HG03139 (cell line): ENCODE measurements around the gene IFNK.
A peak's percentile ranks its signal among the peaks of the same experiment; 100 is the strongest.

Experiments
- ATAC-seq: cut with Tn5 transposase; IDR thresholded peaks from one replicate; pipeline ENCODE4 v1.9.1; 2021; ENCODE audit not compliant: unreplicated experiment

IFNK gene

DNA sequence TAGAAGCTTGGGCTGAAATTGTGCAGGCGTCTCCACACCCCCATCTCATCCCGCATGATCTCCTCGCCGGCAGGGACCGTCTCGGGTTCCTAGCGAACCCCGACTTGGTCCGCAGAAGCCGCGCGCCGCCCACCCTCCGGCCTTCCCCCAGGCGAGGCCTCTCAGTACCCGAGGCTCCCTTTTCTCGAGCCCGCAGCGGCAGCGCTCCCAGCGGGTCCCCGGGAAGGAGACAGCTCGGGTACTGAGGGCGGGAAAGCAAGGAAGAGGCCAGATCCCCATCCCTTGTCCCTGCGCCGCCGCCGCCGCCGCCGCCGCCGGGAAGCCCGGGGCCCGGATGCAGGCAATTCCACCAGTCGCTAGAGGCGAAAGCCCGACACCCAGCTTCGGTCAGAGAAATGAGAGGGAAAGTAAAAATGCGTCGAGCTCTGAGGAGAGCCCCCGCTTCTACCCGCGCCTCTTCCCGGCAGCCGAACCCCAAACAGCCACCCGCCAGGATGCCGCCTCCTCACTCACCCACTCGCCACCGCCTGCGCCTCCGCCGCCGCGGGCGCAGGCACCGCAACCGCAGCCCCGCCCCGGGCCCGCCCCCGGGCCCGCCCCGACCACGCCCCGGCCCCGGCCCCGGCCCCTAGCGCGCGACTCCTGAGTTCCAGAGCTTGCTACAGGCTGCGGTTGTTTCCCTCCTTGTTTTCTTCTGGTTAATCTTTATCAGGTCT is 49.0 kb downstream of the IFNK start, which contains the start of gene C9orf72:
Gene C9orf72, minus strand, starts transcription at position 564 of the 716 bp plus-strand sequence. CDS start 6,361 bp downstream, outside the sequence.
- ATAC-seq, result peak; percentile 57

DNA sequence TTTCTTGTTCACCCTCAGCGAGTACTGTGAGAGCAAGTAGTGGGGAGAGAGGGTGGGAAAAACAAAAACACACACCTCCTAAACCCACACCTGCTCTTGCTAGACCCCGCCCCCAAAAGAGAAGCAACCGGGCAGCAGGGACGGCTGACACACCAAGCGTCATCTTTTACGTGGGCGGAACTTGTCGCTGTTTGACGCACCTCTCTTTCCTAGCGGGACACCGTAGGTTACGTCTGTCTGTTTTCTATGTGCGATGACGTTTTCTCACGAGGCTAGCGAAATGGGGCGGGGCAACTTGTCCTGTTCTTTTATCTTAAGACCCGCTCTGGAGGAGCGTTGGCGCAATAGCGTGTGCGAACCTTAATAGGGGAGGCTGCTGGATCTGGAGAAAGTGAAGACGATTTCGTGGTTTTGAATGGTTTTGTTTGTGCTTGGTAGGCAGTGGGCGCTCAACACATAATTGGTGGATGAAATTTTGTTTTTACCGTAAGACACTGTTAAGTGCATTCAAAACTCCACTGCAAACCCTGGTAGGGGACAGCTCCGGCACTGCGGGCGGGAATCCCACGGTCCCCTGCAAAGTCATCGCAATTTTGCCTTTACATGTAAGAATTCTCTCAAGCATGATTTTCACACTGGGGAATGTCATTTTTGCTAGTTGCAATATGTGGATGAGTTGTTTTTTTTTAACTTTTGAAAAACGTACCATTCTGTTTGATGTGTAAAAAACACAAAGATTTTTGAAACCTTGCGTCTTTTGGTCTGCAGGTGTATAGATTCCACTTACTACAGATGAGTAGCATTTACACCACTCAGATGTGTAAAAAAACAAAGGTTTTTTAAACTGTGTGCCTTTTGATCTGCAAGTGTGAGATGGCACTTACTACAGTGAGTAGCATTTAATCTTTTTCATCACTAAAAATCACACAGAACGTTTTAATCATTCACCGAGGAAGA is 49.8 kb downstream of the IFNK start:
- peak; percentile 87 for ATAC-seq
